Subcutaneous adipose tissue (tissue), 4 donors: ENCODE data around the gene KLK7. TPM values are rescaled to one million over a fixed set of nuclear protein-coding genes. Genes with fewer than 3 reads are reported as not detected.

Experiments
- CTCF ChIP-seq: fragments of 450-650 bp; IDR thresholded peaks from one replicate; pipeline ENCODE4 v1.5.1; 2016; ENCODE audit warnings: low read depth, mild to moderate bottlenecking, control low read depth, antibody characterized with exemption, moderate library complexity
- total RNA-seq, 4 donors: library from RNA; depleted of rRNA; stranded (reverse); fragments of >200 nt; gene quantifications; one replicate each; pipeline ENCODE4 v1.1.0, GENCODE V29; 2016

Gene KLK7
- total RNA-seq, 4 donors from 2014 or later, result 1.5 TPM; not detected in 3

GRCh38 chr19:50963381-50963780 is 20.3 kb downstream of the KLK7 start:
- no peak for TF ChIP-seq CTCF

DNA sequence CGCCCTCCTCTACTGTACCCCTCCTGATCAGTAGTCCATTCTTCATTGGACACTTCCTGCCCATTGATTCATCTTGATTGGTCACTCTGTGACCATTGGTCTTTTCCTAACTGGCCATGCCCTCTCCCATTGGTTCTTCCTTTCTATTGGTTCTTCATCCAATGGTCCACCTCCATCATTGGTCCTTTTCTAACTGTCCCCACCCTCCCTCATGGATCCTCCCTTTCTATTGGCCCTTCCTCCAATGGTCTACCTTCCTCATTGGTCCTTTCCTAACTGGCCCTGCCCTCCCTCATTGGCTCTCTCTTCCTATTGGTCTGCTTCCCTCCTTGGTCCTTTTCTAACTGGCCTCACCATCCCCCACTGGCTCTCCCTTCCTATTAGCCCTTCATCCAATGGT is 21.5 kb downstream of the KLK7 start:
- no peak for TF ChIP-seq CTCF

- TF ChIP-seq CTCF, result no peak
Measured at GRCh38 chr19:50959731-50960500, 23.8 kb downstream of the KLK7 start.

- TF ChIP-seq CTCF, result no peak
Measured at GRCh38 chr19:50957587-50957986, 26.1 kb downstream of the KLK7 start.

- TF ChIP-seq CTCF, result no peak
Measured at GRCh38 chr19:50952910-50953309, 30.8 kb downstream of the KLK7 start, which contains the start of gene KLK5. KLK5 (minus strand) TSS chr19:50953038; CDS start chr19:50952657, 381 bp downstream.

DNA sequence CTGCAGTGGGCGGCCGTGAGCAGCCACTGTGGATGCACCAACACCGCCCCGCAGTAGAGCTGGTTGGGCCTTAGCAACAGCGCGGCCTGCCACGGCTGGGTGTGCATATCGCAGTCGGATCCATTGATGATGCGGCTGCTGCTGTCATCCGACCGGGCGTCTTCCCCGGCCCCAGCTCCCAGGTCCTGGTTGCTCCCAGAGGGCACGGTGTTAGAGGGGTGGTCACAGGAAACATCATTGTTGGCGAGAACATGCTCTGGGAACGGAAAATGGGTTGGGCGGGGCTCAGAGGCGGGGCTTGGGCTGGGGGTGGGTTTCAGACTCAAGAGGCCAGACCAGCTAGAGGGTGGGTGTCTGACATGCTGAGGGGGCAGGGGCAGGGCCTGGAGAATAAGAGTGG is 33.9 kb downstream of the KLK7 start:
- no peak for TF ChIP-seq CTCF

DNA sequence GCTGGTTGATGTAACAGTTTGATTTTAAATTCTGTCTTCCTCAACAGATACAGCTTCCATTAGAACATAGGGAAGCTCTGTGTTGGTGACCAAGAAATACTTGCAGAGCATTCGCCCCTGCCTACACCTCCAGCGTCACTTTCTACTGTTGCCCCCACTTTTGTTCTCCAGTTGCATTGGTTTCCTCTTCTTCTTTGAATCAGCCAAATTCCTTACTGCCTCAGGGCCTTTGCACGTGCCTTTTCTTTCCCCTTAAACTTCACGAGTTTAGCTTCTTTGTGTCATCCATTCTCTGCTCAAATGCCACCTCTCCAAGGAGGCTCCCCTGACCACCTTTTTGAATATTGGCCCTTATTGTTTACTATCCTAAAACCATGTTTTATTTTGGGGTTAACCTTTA is 36.6 kb downstream of the KLK7 start:
- TF ChIP-seq CTCF, result no peak
